ENCODE measurements around the gene MTCL3.

Gene MTCL3

GRCh38 chr6:127515234-127515793 is 3.8 kb downstream of the MTCL3 start:
- peak in 1 of 2 donors; percentile 2 for DNase-seq (ENCODE audit: low read depth in 2 of 2)

DNA sequence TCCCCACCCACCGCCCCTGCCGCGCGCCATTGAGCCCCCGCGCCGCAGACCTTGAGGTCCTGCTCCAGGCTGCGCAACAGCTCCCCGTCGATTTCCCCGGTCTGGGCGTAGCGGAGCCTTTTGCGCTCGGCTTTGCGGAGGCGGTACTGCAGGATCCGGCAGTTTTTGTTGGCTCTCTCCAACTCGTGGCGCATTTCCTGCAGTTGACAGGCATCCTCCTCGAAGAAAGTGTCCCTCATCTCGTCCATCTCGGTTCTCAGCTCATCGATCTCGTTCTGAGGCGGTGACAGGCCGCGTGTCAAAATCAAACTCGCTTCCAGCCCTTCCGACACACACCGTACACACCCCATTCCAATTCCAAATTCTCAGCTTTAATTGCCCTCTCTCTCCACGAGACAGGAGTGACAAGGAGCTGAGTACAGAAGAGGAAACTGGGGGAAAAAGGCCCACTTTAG is 4.3 kb downstream of the MTCL3 start:
- peak in 1 of 2 donors; percentile 25 for DNase-seq (ENCODE audit: low read depth in 2 of 2)

DNA sequence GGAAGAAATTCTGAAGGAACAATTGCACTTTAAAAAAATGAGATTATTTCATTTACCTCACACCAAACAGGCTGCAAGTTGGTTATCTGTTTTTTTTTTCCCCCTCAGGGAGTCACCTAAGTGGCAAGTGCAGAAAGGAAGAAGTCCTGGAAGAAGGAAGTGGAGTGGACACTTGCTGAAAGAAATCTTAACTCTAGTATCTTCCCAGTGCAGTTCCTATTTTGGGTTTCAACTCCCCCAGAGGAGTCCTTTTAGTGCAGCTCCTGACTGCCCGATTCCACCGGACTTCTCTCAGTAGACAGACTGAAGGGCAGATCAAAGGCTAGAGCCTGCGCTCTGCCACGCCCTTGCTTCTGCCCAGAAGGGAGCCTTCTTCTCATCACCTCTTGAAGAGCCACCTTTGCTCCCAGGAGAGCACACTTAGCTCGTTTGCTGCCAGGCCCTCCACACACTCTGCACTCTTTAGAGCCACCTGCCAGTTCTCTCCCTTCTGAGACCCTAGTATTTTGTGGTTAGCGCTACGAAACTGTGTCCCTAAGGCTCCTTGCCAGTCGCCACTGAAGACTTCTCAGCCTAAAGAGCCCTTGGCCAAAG is 4.9 kb downstream of the MTCL3 start:
- DNase-seq (ENCODE audit: low read depth in 2 of 2) = no peak

DNA sequence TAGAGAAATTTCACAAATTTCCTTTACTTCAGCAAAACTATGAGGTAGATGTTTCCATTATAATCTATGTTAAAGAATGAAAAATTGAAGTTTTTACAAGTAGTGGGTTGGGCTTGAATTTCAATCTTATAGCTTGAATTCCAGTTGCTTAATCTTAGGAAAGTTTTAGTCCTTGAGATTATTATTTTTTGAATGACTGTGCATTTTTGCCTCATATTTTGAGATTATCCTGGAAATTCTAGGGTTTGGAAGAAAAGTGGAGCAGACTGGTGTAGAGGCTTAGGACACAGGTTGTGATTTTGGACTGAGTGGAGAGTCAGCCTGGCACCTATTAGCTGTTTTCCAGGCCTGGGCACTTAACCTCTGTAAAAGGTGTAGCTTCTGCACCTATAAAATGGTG is 5.7 kb downstream of the MTCL3 start:
- no peak for DNase-seq (ENCODE audit: low read depth in 2 of 2)

GRCh38 chr6:127510876-127511275 is 8.3 kb downstream of the MTCL3 start:
- DNase-seq (ENCODE audit: low read depth in 2 of 2) = no peak

DNA sequence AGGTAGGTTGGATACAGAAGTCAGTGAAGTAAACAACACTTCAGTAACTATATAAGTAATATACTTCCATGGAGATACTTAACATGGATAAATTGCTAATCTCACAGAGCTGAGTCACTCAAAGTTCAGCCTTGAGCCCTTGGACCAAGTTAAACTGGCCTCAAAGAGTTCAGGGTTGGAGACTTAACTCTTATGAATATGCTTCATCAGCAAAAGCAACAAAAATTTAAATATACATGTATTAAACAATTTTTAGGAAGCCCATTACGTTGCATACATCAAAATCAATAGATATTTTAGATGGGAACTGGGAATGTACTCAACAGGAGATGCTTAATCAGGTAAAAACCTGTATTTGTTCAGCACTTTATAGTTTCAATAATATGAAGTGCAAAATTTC is 12.2 kb downstream of the MTCL3 start:
- DNase-seq (ENCODE audit: low read depth in 2 of 2) = no peak

DNA sequence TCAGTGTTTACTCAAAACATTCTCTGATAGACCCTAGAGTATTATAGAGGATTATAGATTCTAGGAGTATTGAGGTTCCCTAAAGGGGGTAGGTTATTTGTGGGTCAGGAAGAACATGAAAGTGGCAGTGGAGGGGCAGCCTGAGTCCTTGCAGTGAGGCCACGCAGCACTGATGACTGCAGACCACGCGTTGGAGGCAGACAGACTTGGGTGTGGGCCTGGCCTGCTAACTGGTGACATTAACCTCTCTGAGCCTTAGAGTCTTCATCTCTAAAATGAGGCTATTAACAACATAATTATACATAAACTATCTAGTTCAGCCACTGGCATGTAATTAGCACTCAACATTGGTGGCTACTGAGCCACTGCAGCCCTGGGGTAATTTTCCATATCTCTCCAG is 16.1 kb downstream of the MTCL3 start:
- DNase-seq (ENCODE audit: low read depth in 2 of 2) = no peak

DNA sequence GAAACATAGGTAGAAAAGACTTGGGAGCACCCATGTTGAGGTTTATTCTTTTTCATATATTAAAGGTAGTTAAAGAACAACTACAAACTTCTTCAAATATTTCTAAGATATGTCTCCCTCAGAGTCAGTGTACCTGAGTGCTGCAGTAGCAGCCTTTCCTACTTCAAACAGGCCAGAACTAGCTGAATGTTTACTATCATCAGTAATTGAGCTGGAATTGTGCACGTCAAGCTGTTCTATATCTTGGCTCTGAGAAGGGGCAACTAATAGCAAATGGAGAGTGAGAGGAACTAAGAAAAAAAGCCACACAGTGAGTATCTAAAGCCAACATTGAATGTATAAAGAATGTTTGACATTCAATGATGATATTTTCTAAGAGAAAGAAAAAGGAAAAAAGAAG is 21.7 kb downstream of the MTCL3 start:
- no peak for DNase-seq (ENCODE audit: low read depth in 2 of 2)

DNA sequence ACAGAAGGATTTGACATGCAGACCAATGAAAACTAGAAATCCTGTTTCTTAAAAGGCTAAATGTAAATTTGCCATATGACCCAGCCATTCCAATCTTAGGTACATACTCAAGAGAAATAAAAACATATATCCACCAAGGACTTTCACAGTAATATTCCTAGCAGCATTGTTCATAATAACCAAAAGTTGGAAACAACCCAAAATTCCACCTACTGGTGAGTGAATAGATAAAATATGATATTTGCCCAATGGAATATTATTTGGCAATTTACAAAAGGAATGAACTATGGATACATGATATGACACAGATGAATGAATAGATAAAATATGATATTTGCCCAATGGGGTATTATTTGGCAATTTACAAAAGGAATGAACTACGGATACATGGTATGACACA is 22.7 kb downstream of the MTCL3 start:
- no peak for DNase-seq (ENCODE audit: low read depth in 2 of 2)

DNA sequence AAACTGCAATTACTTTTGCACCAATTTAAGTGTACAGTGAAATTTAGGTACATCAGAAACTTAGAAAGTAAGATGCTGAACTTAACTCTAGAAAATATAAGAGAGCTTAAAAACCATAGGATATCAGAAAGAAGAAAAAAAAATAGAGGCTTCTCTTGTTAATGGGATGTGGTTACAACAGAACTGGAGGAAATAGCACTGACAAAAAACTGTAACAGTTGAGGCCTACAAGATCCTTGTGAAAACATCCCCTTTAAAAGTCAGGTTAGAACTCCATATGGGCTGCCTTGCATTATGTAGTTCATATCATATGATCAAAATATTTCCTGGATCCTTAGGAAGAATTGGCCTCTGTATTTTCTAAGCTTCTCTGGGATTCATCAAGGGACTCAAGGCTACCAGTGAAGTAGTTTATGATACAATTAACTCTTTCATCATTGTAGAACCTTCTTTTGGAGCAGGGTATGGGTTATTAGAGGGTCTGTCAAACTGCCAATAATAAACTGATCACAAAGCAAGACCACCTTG is 24.8 kb downstream of the MTCL3 start:
- no peak for DNase-seq (ENCODE audit: low read depth in 2 of 2)

DNA sequence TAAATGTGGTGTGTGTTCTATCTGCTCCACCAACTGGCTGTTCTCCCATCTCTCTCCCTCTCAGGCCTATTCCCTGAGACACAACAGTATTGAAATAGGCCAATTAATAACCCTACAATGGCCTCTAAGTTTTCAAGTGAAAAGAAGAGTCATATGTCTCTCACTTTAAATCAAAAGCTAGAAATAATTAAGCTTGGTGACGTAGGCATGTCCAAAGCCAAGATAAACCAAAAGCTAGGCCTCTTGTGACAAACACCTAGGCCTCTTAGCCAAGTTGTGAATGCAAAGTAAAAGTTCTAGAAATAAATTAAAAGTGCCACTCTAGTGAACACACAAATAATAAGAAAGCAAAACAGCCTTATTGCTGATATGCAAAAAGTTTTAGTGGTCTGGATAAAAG is 29.9 kb downstream of the MTCL3 start:
- DNase-seq (ENCODE audit: low read depth in 2 of 2) = no peak

GRCh38 chr6:127486934-127487333 is 32.2 kb downstream of the MTCL3 start:
- DNase-seq (ENCODE audit: low read depth in 2 of 2) = no peak

DNA sequence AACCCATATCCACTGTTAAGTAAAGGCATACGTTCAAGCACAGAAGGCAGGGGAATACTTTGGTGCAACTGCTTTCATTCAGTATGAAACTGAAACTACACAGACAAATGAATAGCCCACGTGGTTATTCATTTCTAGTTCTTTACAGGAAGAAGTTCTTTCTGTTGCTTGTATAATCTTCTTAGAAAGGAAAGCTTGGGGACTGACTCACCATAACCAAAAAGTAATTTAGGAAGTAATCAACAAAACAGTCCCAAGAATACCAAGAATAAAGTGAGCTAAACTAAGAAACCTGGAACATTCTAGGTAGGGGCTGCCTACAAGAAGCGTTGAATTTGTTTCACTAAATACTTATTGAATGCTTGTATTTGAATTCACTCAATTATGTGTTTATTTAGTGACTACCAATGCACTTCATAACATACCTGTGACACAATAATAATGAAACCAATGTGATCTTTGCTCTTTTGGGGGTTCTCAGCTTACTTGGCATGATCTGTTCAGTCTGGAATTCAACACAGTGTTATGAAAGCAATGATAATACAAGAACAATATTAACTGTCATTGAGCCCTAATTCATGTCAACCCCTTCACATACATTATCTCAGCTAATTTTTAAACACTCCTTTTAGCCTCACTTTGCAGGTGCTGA is 34.8 kb downstream of the MTCL3 start:
- DNase-seq (ENCODE audit: low read depth in 2 of 2) = no peak

DNA sequence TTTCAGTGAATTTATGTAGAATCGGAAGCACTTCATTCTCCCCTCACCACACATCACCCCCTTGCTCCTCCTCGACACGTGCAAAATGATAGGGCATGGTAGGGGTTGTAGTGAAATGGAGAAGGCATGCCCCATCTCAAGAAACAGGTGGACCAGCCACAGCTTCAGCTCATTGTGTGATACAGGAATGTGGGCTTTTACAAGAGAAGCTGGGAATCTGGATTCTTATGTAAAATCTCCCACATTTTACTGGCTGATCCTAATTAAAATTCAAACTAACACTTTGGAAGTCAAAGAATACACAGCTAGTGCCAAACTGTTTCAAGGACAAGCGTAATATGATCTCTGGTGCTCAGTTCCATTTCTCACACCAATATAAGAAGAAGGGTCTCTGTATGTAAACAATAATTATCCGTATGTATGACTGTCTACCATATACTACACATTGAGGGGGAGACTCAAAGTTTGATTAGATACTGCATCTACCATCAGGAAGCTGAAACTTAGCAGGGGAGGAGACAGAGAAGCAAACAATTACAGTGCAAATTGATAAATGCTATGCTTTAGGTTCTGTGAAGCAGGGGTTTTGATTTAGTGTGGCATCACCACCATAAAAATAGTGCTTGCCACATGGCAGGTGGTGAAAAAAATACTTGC is 35.6 kb downstream of the MTCL3 start:
- DNase-seq (ENCODE audit: low read depth in 2 of 2) = no peak

DNA sequence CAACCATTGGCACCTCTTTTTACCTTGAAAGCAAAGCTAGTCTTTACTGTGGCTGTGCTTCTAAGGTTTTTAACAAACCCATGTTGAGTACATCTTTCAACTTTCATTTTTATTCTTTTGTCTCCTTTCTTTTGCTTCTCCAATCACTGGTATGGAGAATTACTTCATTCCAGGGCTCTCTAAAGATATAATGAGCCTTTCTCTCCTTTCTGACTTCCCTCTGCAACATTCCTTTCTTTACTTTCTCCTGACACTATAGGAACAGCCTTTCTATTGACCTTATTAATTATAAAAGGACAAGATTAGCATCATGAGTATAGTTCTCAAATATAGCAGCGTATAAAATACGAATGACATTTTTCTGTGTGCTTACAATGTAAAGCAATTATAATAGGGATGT is 36.8 kb downstream of the MTCL3 start:
- DNase-seq (ENCODE audit: low read depth in 2 of 2) = no peak

GRCh38 chr6:127481628-127482027 is 37.5 kb downstream of the MTCL3 start:
- DNase-seq (ENCODE audit: low read depth in 2 of 2) = no peak

- no peak for DNase-seq (ENCODE audit: low read depth in 2 of 2)
These were observed 38.0 kb downstream of the MTCL3 start for GRCh38 chr6:127481111-127481510.

DNA sequence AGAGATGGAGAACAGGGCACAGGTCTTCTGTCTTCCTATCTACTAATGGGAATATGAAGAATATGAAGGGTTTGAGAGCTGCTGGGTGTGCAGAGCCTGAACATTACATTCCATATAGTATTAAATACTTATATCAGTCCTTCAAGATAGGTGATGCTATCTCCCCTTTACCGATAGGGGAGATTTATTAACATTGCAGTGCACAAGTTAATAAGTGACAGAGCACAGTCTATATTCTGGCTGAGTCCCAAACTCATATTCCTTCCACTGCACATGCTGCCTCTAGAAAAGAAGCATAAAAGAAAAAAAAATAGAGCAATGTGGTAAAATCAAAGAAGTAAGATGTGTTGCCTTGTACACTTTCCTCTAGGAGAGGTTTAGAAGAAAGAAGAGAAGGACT is 41.5 kb downstream of the MTCL3 start:
- no peak for DNase-seq (ENCODE audit: low read depth in 2 of 2)

- DNase-seq (ENCODE audit: low read depth in 2 of 2) = no peak
These were observed 43.3 kb downstream of the MTCL3 start for GRCh38 chr6:127475823-127476176.

GRCh38 chr6:127475135-127475822 is 43.9 kb downstream of the MTCL3 start:
- no peak for DNase-seq (ENCODE audit: low read depth in 2 of 2)

- DNase-seq (ENCODE audit: low read depth in 2 of 2) = no peak
These were observed 47.5 kb downstream of the MTCL3 start for GRCh38 chr6:127471379-127472255.

Measured in activated CD4-positive, alpha-beta T cell treated with anti-CD3 and anti-CD28 coated beads for 24 hours (primary cell).